K562 (cell line): ENCODE measurements around the gene HOXB4. TPM values are rescaled to one million over a fixed set of nuclear protein-coding genes. Genes with fewer than 3 reads are reported as not detected.

ENCODE experiments used
- ATAC-seq: fragments of 200-7000 bp; cut with Tn5 transposase; 3 replicates; pipeline ENCODE4 v1.9.1; 2020; ENCODE audit warnings: moderate library complexity
- BruUV-seq: library from RNA; stranded (reverse); fragments of 400-500 nt; replicated peaks from 2 replicates; lab custom pipeline; 2021; lab: Mats Ljungman, UMichigan
- CTCF ChIA-PET: fragments of 300-600 bp; formaldehyde crosslinking; extraction: SDS; loops from one replicate; lab custom pipeline; 2021; ENCODE audit warnings: low intra/inter-chr PET ratio; lab: Yijun Ruan, JAX
- POLR2A ChIA-PET: fragments of 300-600, 350-650 bp; sonication (Branson Sonifier 250); formaldehyde crosslinking; extraction: SDS; loops from one replicate; lab custom pipeline; 2021; ENCODE audit warnings: antibody characterized with exemption, inconsistent platforms; lab: Yijun Ruan, JAX
- DNase-seq, 4 experiments: peaks; one replicate each; pipeline versions ENCODE4 v3.0.0 to v3.0.0-alpha.2; 2011 to 2018; ENCODE audit warnings: low spot score in 3 of 4, mixed read lengths in 3 of 4; ENCODE audit errors: extremely low read depth in 1 of 4
- FAIRE-seq: peaks from 2 replicates; lab custom pipeline; 2011; peaks lifted over from hg19 to GRCh38; lab: Jason Lieb, UNC
- H2AFZ ChIP-seq: 2 replicates; pipeline ENCODE4 v1.6.0; 2011; ENCODE audit warnings: low read depth, low read length, control low read depth, inconsistent platforms
- H3K27ac ChIP-seq: fragments of 200-600 bp; 3 replicates; pipeline ENCODE4 v1.8.0; 2011; ENCODE audit warnings: low read depth, mild to moderate bottlenecking, control low read depth, inconsistent platforms, low read length, moderate library complexity, mixed read lengths; ENCODE audit errors: extremely low read depth
- H3K27me3 ChIP-seq, 2 experiments: fragments of 300-600 bp in 1 of 2; 2 replicates in 1 of 2; 3 replicates in 1 of 2; pipeline versions ENCODE4 v1.6.0 to v1.8.0; 2011; ENCODE audit warnings: inconsistent platforms in 2 of 2, low read length in 2 of 2, mild to moderate bottlenecking in 1 of 2, mixed read lengths in 1 of 2, moderate library complexity in 1 of 2; ENCODE audit not compliant: control insufficient read depth in 2 of 2, insufficient read depth in 2 of 2
- H3K36me3 ChIP-seq: fragments of 300-600 bp; 3 replicates; pipeline ENCODE4 v1.8.0; 2011; ENCODE audit warnings: mild to moderate bottlenecking, low read length, inconsistent platforms; ENCODE audit not compliant: control insufficient read depth, insufficient read depth
- H3K4me1 ChIP-seq, 2 experiments: fragments of 200-600 bp in 1 of 2; replicated peaks in 1 of 2; 2 replicates in 1 of 2; 3 replicates in 1 of 2; pipeline versions ENCODE4 v1.5.1 to v1.8.0; 2011; ENCODE audit warnings: inconsistent platforms in 2 of 2, low read length in 2 of 2, mild to moderate bottlenecking in 1 of 2, mixed read lengths in 1 of 2, moderate library complexity in 1 of 2; ENCODE audit not compliant: control insufficient read depth in 2 of 2, insufficient read depth in 2 of 2
- H3K4me2 ChIP-seq: 2 replicates; pipeline ENCODE4 v1.6.1; 2011; ENCODE audit warnings: low read length, control low read depth, inconsistent platforms, mixed read lengths; ENCODE audit not compliant: insufficient read depth
- H3K4me3 ChIP-seq: fragments of 200-600 bp; sonication (generic), shearing (Covaris generic); 2 replicates; pipeline ENCODE4 v1.5.1; 2016; ENCODE audit warnings: control low read depth, inconsistent platforms
- H3K79me2 ChIP-seq: fragments of 200-600 bp; 3 replicates; pipeline ENCODE4 v1.8.0; 2011; ENCODE audit warnings: low read length, inconsistent platforms; ENCODE audit not compliant: control insufficient read depth, insufficient read depth
- H3K9ac ChIP-seq, 2 experiments: 2 replicates each; pipeline versions ENCODE4 v1.6.0 to v1.6.1; 2011; ENCODE audit warnings: low read depth in 2 of 2, low read length in 2 of 2, control low read depth in 1 of 2, inconsistent platforms in 1 of 2, mild to moderate bottlenecking in 1 of 2, mixed read lengths in 1 of 2; ENCODE audit not compliant: insufficient read depth in 1 of 2
- H3K9me1 ChIP-seq: one replicate; pipeline ENCODE4 v1.6.0; 2011; ENCODE audit warnings: inconsistent platforms, mild to moderate bottlenecking, low read length, moderate library complexity; ENCODE audit not compliant: control insufficient read depth, insufficient read depth
- H3K9me3 ChIP-seq: replicated peaks from 2 replicates; pipeline ENCODE4 v1.5.1; 2011; ENCODE audit warnings: low read depth, low read length, inconsistent platforms; ENCODE audit not compliant: control insufficient read depth, insufficient read depth
- H4K20me1 ChIP-seq: replicated peaks from 2 replicates; pipeline ENCODE4 v1.6.1; 2011; ENCODE audit warnings: low read length, inconsistent platforms, mixed read lengths; ENCODE audit not compliant: control insufficient read depth, insufficient read depth
- NFATC3 ChIP-seq: fragments of 450-650 bp; IDR thresholded peaks from 2 replicates; pipeline ENCODE4 v1.6.1; 2017; ENCODE audit warnings: mild to moderate bottlenecking
- POLR2G ChIP-seq: fragments of 200-400 bp; formaldehyde crosslinking; IDR thresholded peaks from 2 replicates; pipeline ENCODE4 v1.6.1; 2017; ENCODE audit warnings: low read depth, mild to moderate bottlenecking, antibody characterized with exemption, low read length, moderate library complexity
- PREB ChIP-seq: sonication (generic); formaldehyde crosslinking; IDR thresholded peaks from 2 replicates; pipeline ENCODE4 v1.8.1; 2023; ENCODE audit warnings: mild to moderate bottlenecking, missing genetic modification reagents
- ZBTB11 ChIP-seq, 3 experiments: fragments of 200-800 bp in 1 of 3; fragments of 250-450 bp in 1 of 3; fragments of 450-650 bp in 1 of 3; sonication (Bioruptor Pico) in 1 of 3; sonication (Bioruptor generic) in 1 of 3; formaldehyde crosslinking in 1 of 3; IDR thresholded peaks; 2 replicates each; pipeline versions ENCODE4 v1.6.1 to v1.8.0; 2016 to 2022; ENCODE audit warnings: mild to moderate bottlenecking in 2 of 3, missing genetic modification characterization in 2 of 3, missing compliant biosample characterization in 1 of 3, moderate library complexity in 1 of 3
- ZBTB33 ChIP-seq: sonication (generic); formaldehyde crosslinking; IDR thresholded peaks from 2 replicates; pipeline ENCODE4 v1.8.1; 2023; ENCODE audit warnings: mild to moderate bottlenecking, missing genetic modification reagents
- WGBS: fragments of 100-300 bp; shearing (Covaris generic); methylation state at CpG from one replicate; pipeline ENCODE4 v1.1.6; 2016; ENCODE audit warnings: low coverage, mixed read lengths; ENCODE audit not compliant: insufficient coverage; ENCODE audit errors: missing lambda C conversion rate; 5-methylcytosine and 5-hydroxymethylcytosine counted together
- in situ Hi-C: fragments of 300-500 bp; cut with MboI; formaldehyde crosslinking; loops from 4 replicates; pipeline ENCODE4 v1.15.0; 2018; ENCODE audit warnings: inconsistent platforms, mixed read lengths
- intact Hi-C: fragments of 100-400 bp; cut with micrococcal nuclease; formaldehyde crosslinking; loops from 2 replicates; pipeline ENCODE4 v1.14.2; 2022
- polyA plus RNA-seq, 8 experiments: library from polyadenylated mRNA; depleted of rRNA in 4 of 8; stranded (reverse) in 5 of 8; unstranded in 3 of 8; fragments of >200 nt; fragmentation: Nextera tagmentation in 2 of 8; fragmentation: Illumina TruSeq in 1 of 8; extraction: Ambion mirVana in 2 of 8; extraction: Trizol in 1 of 8; gene quantifications; 2 replicates each; pipeline versions ENCODE4 v1.2.1 to v1.2.3, GENCODE V29; 2011 to 2014; ENCODE audit warnings: inconsistent platforms in 1 of 8, missing spikeins in 1 of 8
- total RNA-seq, 7 experiments: library from RNA; depleted of rRNA in 6 of 7; stranded (reverse); fragments of >200 nt in 6 of 7; fragmentation: Illumina TruSeq in 2 of 7; extraction: Trizol in 2 of 7; gene quantifications; 2 replicates each; pipeline versions ENCODE4 v1.2.1 to v1.2.3, GENCODE V29; 2011 to 2021; ENCODE audit warnings: low replicate concordance in 1 of 7

The HOXB4 gene
- total and polyA plus RNA-seq, 9 of the 15 experiments (the other 6 are each of a cell fraction or from before 2014, with no cell fraction given), result 1.6 to 34.9 (median 14.9) TPM

- TF ChIP-seq ZBTB11 (CRISPR knock-in tag; IDR thresholded peaks at IDR 0.05), result 0 out of 6 replicates have a peak, but pooled peaks of 1 of the 3 experiments have one; percentile 27
Observed at GRCh38 chr17:48615047-48615962, 37.2 kb upstream of the HOXB4 start, which contains the start of gene HOXB8 (continued).

- no peak overlapping the region for H2AFZ ChIP-seq
- no TSS peak for BruUV-seq
- ChIA-PET POLR2A (interaction anchor here (0.8 to 0.9 kb wide), 2 partner anchors 10 to 12 kb away, joined by 3 to 4 read pairs; partner anchors contain the start of genes HOXB6 and HOXB9), CTCF (interaction anchor here (0.6 kb wide), 1 partner anchor 601 kb away, joined by 3 read pairs; no protein-coding TSS in a partner anchor)
- 95% methylated on average over 34 of the region's 55 CpGs for WGBS
- no peak overlapping the region for H3K9ac ChIP-seq
- no peaks in the 10 kb centered on the region for H3K27me3 ChIP-seq
- no peak for ATAC-seq
- no peak for FAIRE-seq
- no peak overlapping the region for H3K4me3 ChIP-seq
- H3K79me2 ChIP-seq, result peaks cover 41% of the 10 kb centered on the region
- no peak for DNase-seq
- intact Hi-C loops (no loop called here), in situ Hi-C loops (no loop called here)
- H3K9me1 ChIP-seq, result no peaks in the 10 kb centered on the region
- TF ChIP-seq ZBTB33 (CRISPR knock-in tag), result no peak
- no peak for TF ChIP-seq NFATC3
- TF ChIP-seq PREB (CRISPR knock-in tag), result no peak
- TF ChIP-seq POLR2G, result peak; percentile 57
- peaks cover 18 to 51% of the 10 kb centered on the region in 2 experiments for H3K4me1 ChIP-seq
- H3K9me3 ChIP-seq, result no peaks in the 10 kb centered on the region
- H3K27ac ChIP-seq, result no peak overlapping the region
- no peak overlapping the region for H3K4me2 ChIP-seq
- H3K36me3 ChIP-seq, result peaks cover 8% of the 10 kb centered on the region; the same call in 1 of the 3 replicates
- no peaks in the 10 kb centered on the region for H4K20me1 ChIP-seq
Observed at GRCh38 chr17:48613862-48614694, 35.9 kb upstream of the HOXB4 start.
